ENCODE results near the gene HSPB9. TPM values are rescaled to one million over a fixed set of nuclear protein-coding genes. Genes with fewer than 3 reads are reported as not detected.

HSPB9 gene
- total RNA-seq, 1 donor from 2014 or later: not detected

- H3K27me3 Mint-ChIP-seq (ENCODE audit: unreplicated experiment): no peaks in the 10 kb centered on the region
- TF ChIP-seq CTCF (IDR thresholded peaks at IDR 0.05): no peak
- no peaks in the 10 kb centered on the region for H3K9me3 Mint-ChIP-seq (ENCODE audit: unreplicated experiment)
- peaks cover 6% of the 10 kb centered on the region for H3K36me3 Mint-ChIP-seq (ENCODE audit: unreplicated experiment)
- no peak overlapping the region for H3K4me3 Mint-ChIP-seq (ENCODE audit: unreplicated experiment)
- H3K27ac Mint-ChIP-seq (ENCODE audit: unreplicated experiment): peak overlapping the region; percentile 61
- peaks cover 15% of the 10 kb centered on the region for H3K4me1 Mint-ChIP-seq (ENCODE audit: unreplicated experiment)
- DNase-seq (ENCODE audit: extremely low spot score, unreplicated experiment): no peak
These were observed 10.6 kb upstream of the HSPB9 start for GRCh38 chr17:42111871-42112551.

- TF ChIP-seq CTCF (IDR thresholded peaks at IDR 0.05): no peak
- peak within 1 kb of the TSS; percentile 61 for H3K27ac Mint-ChIP-seq (ENCODE audit: unreplicated experiment)
- peak within 1 kb of the TSS; percentile 29 for H3K4me3 Mint-ChIP-seq (ENCODE audit: unreplicated experiment)
- peaks cover 14% of the 10 kb centered on the region for H3K4me1 Mint-ChIP-seq (ENCODE audit: unreplicated experiment)
- no peak for DNase-seq (ENCODE audit: extremely low spot score, unreplicated experiment)
- H3K27me3 Mint-ChIP-seq (ENCODE audit: unreplicated experiment): no peaks in the 10 kb centered on the region
- H3K36me3 Mint-ChIP-seq (ENCODE audit: unreplicated experiment): peaks cover 8% of the 10 kb centered on the region
- no peaks in the 10 kb centered on the region for H3K9me3 Mint-ChIP-seq (ENCODE audit: unreplicated experiment)
These were observed 9.9 kb upstream of the HSPB9 start, which contains the start of gene DHX58 for GRCh38 chr17:42112552-42113176. DHX58 (minus strand) TSS chr17:42112714; CDS start chr17:42111892, 822 bp downstream.

- H3K4me1 Mint-ChIP-seq (ENCODE audit: unreplicated experiment): peaks cover 12% of the 10 kb centered on the region
- H3K4me3 Mint-ChIP-seq (ENCODE audit: unreplicated experiment): no peak overlapping the region
- peaks cover 8% of the 10 kb centered on the region for H3K36me3 Mint-ChIP-seq (ENCODE audit: unreplicated experiment)
- H3K9me3 Mint-ChIP-seq (ENCODE audit: unreplicated experiment): no peaks in the 10 kb centered on the region
- H3K27ac Mint-ChIP-seq (ENCODE audit: unreplicated experiment): no peak overlapping the region
- DNase-seq (ENCODE audit: extremely low spot score, unreplicated experiment): no peak
- H3K27me3 Mint-ChIP-seq (ENCODE audit: unreplicated experiment): no peaks in the 10 kb centered on the region
- TF ChIP-seq CTCF (IDR thresholded peaks at IDR 0.05): no peak
These were observed 9.1 kb upstream of the HSPB9 start for GRCh38 chr17:42113293-42114069.

- Mint-ChIP-seq H3K27me3 (ENCODE audit: unreplicated experiment) (no peaks in the 10 kb centered on the region), H3K36me3 (ENCODE audit: unreplicated experiment) (peaks cover 8% of the 10 kb centered on the region), H3K27ac (ENCODE audit: unreplicated experiment) (no peak overlapping the region), H3K9me3 (ENCODE audit: unreplicated experiment) (no peaks in the 10 kb centered on the region), H3K4me1 (ENCODE audit: unreplicated experiment) (peaks cover 12% of the 10 kb centered on the region), H3K4me3 (ENCODE audit: unreplicated experiment) (no peak overlapping the region)
- TF ChIP-seq CTCF (IDR thresholded peaks at IDR 0.05): no peak
- DNase-seq (ENCODE audit: extremely low spot score, unreplicated experiment): no peak
These were observed 8.5 kb upstream of the HSPB9 start for GRCh38 chr17:42114118-42114517.
